ENCODE measurements around the gene BEAN1.
A peak's percentile ranks its signal among the peaks of the same experiment; 100 is the strongest.

BEAN1 gene

GRCh38 chr16:66420396-66420795 lies 6.7 kb upstream of the BEAN1 start:
- TF ChIP-seq CTCF (IDR thresholded peaks at IDR 0.05; ENCODE audit: low read depth, low read length), result no peak
- peak in 1 of 2 donors; percentile 28 for DNase-seq (ENCODE audit: low read depth in 2 of 2)
- H3K4me3 ChIP-seq (replicated peaks in 1 of 2; ENCODE audit: low read depth in 2 of 2, low read length in 2 of 2), result no peak overlapping the region

- TF ChIP-seq CTCF (IDR thresholded peaks at IDR 0.05; ENCODE audit: low read depth, low read length), result no peak
- no peak for DNase-seq (ENCODE audit: low read depth in 2 of 2)
- H3K4me3 ChIP-seq (replicated peaks in 1 of 2; ENCODE audit: low read depth in 2 of 2, low read length in 2 of 2), result no peak overlapping the region
Observed at GRCh38 chr16:66421891-66422290, 5.2 kb upstream of the BEAN1 start.

GRCh38 chr16:66422366-66422765 lies 4.7 kb upstream of the BEAN1 start:
- no peak for DNase-seq (ENCODE audit: low read depth in 2 of 2)
- H3K4me3 ChIP-seq (replicated peaks in 1 of 2; ENCODE audit: low read depth in 2 of 2, low read length in 2 of 2), result no peak overlapping the region
- TF ChIP-seq CTCF (IDR thresholded peaks at IDR 0.05; ENCODE audit: low read depth, low read length), result no peak

- H3K4me3 ChIP-seq (replicated peaks in 1 of 2; ENCODE audit: low read depth in 2 of 2, low read length in 2 of 2), result no peak overlapping the region
- no peak for DNase-seq (ENCODE audit: low read depth in 2 of 2)
- no peak for TF ChIP-seq CTCF (IDR thresholded peaks at IDR 0.05; ENCODE audit: low read depth, low read length)
Observed at GRCh38 chr16:66423177-66423576, 3.9 kb upstream of the BEAN1 start.

- H3K4me3 ChIP-seq (replicated peaks in 1 of 2; ENCODE audit: low read depth in 2 of 2, low read length in 2 of 2), result no peak overlapping the region
- DNase-seq (ENCODE audit: low read depth in 2 of 2), result no peak
- no peak for TF ChIP-seq CTCF (IDR thresholded peaks at IDR 0.05; ENCODE audit: low read depth, low read length)
Observed at GRCh38 chr16:66425651-66426050, 1.4 kb upstream of the BEAN1 start.

GRCh38 chr16:66426112-66427035 lies 721 bp upstream of the BEAN1 start:
- no peak for DNase-seq (ENCODE audit: low read depth in 2 of 2)
- peak overlapping the region; percentile 42 for H3K4me3 ChIP-seq (replicated peaks in 1 of 2; ENCODE audit: low read depth in 2 of 2, low read length in 2 of 2)
- no peak for TF ChIP-seq CTCF (IDR thresholded peaks at IDR 0.05; ENCODE audit: low read depth, low read length)

All from cardiac fibroblast (primary cell).